Melanocyte of skin (primary cell): Measurements from ENCODE around the gene KCNK16. TPM values are rescaled to one million over a fixed set of nuclear protein-coding genes. Genes with fewer than 3 reads are reported as not detected.

Source experiments
- total RNA-seq, 2 donors: library from RNA; depleted of rRNA; stranded (reverse); fragments of >200 nt; gene quantifications; 2 replicates each; pipeline ENCODE4 v1.2.3, GENCODE V29; 2012

KCNK16 gene
- total RNA-seq, result not detected

GRCh38 chr6:39322306-39322850, at the start of gene KCNK16:
Gene KCNK16, minus strand, starts transcription at chr6:39322702. Its CDS starts 162 bp downstream, at chr6:39322540.

GRCh38 chr6:39314273-39314795, 8.2 kb downstream of the KCNK16 start, which contains the start of gene KCNK17:
Gene KCNK17, minus strand, starts transcription at chr6:39314419. Its CDS starts 99 bp downstream, at chr6:39314320.

Other genes starting within 250 kb of the KCNK16 start
- gene SAYSD1, start 207.5 kb downstream of the KCNK16 start, total RNA-seq, result 1 to 10 TPM; 6.3 to 8.9 TPM
- under 1 TPM in 1 of 2 donors, not detected in 1; under 0.01 TPM for gene KCNK5, start 93.2 kb downstream of the KCNK16 start, total RNA-seq
- gene KCNK17, start 8.3 kb downstream of the KCNK16 start, total RNA-seq, result not detected